Calu3 (cell line): ENCODE results near the gene RAC2. TPM values are rescaled to one million over a fixed set of nuclear protein-coding genes. Genes with fewer than 3 reads are reported as not detected.

Experiments used
- BruUV-seq: library from RNA; stranded (reverse); fragments of 400-500 nt; replicated peaks from 2 replicates; lab custom pipeline; 2021; lab: Mats Ljungman, UMichigan
- CTCF ChIA-PET: fragments of 300-600 bp; sonication (Branson Sonifier 250); formaldehyde crosslinking; loops from one replicate; lab custom pipeline; 2022; ENCODE audit warnings: antibody characterized with exemption; lab: Charles Lee
- DNase-seq: peaks from one replicate; pipeline ENCODE4 v3.0.0; 2022
- H3K27ac Mint-ChIP-seq: one replicate; pipeline ENCODE4 v1.8.0; 2022; ENCODE audit warnings: mixed read lengths; ENCODE audit not compliant: unreplicated experiment
- H3K27me3 Mint-ChIP-seq: one replicate; pipeline ENCODE4 v1.8.0; 2022; ENCODE audit warnings: mixed read lengths; ENCODE audit not compliant: unreplicated experiment
- H3K36me3 Mint-ChIP-seq: one replicate; pipeline ENCODE4 v1.8.0; 2022; ENCODE audit warnings: mild to moderate bottlenecking, moderate library complexity, mixed read lengths; ENCODE audit not compliant: insufficient read depth, unreplicated experiment
- H3K4me1 Mint-ChIP-seq: one replicate; pipeline ENCODE4 v1.8.0; 2022; ENCODE audit warnings: mild to moderate bottlenecking, low read depth, mixed read lengths; ENCODE audit not compliant: unreplicated experiment
- H3K4me3 Mint-ChIP-seq: one replicate; pipeline ENCODE4 v1.8.0; 2022; ENCODE audit warnings: mild to moderate bottlenecking, low read depth, moderate library complexity, mixed read lengths; ENCODE audit not compliant: unreplicated experiment
- H3K9me3 Mint-ChIP-seq: one replicate; pipeline ENCODE4 v1.8.0; 2022; ENCODE audit warnings: low read depth, mixed read lengths; ENCODE audit not compliant: unreplicated experiment
- intact Hi-C: fragments of 100-400 bp; cut with micrococcal nuclease; formaldehyde crosslinking; loops from one replicate; pipeline ENCODE4 v1.10.0; 2022; ENCODE audit not compliant: unreplicated experiment
- total RNA-seq: library from RNA; stranded (reverse); gene quantifications from 2 replicates; pipeline ENCODE4 v1.2.3, GENCODE V29; 2022
- TF ChIP-seq, protein P1 (sequence below): fragments of 200-600 bp; IDR thresholded peaks from one replicate; pipeline ENCODE4 v1.8.0; 2022; ENCODE audit warnings: antibody characterized with exemption; ENCODE audit not compliant: unreplicated experiment

The RAC2 gene
- total RNA-seq, 1 experiment from 2014 or later: 21.0 TPM

DNA sequence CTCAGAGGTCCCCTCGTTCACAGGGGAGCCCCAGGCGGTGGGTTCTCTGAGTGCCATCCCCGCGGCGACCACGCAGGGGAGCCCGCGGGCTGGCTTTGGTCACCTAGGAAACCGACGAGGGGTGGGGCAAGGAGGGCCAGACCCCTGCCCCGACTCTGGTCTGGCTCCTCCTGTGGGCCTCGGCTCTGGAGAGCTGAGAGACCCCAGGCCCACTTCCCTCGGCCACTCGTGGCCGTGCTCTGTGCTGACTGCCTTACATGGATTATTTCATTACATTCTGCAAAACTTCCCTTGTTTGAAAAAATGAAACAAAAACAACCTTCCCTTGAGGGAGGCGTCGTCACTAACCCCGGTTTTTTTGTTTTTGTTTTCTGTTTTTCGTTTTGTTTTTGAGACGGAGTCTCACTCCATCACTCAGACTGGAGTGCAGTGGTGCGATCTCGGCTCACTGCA lies 23.1 kb upstream of the RAC2 start:
- Mint-ChIP-seq H3K27me3 (peaks cover 37% of the 10 kb centered on the region), H3K4me3 (peak overlapping the region; percentile 70), H3K4me1 (peaks cover 17% of the 10 kb centered on the region), H3K36me3 (peaks cover 9% of the 10 kb centered on the region), H3K27ac (peak overlapping the region; percentile 81), H3K9me3 (no peaks in the 10 kb centered on the region)
- intact Hi-C loops: loop anchor here (5.0 kb wide), 1 partner anchor 190 kb away; no protein-coding TSS in a partner anchor
- TF ChIP-seq, protein P1, sequence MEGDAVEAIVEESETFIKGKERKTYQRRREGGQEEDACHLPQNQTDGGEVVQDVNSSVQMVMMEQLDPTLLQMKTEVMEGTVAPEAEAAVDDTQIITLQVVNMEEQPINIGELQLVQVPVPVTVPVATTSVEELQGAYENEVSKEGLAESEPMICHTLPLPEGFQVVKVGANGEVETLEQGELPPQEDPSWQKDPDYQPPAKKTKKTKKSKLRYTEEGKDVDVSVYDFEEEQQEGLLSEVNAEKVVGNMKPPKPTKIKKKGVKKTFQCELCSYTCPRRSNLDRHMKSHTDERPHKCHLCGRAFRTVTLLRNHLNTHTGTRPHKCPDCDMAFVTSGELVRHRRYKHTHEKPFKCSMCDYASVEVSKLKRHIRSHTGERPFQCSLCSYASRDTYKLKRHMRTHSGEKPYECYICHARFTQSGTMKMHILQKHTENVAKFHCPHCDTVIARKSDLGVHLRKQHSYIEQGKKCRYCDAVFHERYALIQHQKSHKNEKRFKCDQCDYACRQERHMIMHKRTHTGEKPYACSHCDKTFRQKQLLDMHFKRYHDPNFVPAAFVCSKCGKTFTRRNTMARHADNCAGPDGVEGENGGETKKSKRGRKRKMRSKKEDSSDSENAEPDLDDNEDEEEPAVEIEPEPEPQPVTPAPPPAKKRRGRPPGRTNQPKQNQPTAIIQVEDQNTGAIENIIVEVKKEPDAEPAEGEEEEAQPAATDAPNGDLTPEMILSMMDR: peak; percentile 96
- CTCF ChIA-PET: interaction anchor here (0.6 kb wide), 1 partner anchor 410 kb away, joined by 3 read pairs; no protein-coding TSS in a partner anchor
- peak; percentile 80 for DNase-seq
- no TSS peak for BruUV-seq

GRCh38 chr22:37266581-37267134 lies 22.6 kb upstream of the RAC2 start:
- H3K9me3 Mint-ChIP-seq: no peaks in the 10 kb centered on the region
- peaks cover 42% of the 10 kb centered on the region for H3K27me3 Mint-ChIP-seq
- H3K4me1 Mint-ChIP-seq: peaks cover 17% of the 10 kb centered on the region
- H3K27ac Mint-ChIP-seq: peak overlapping the region; percentile 81
- no peak for DNase-seq
- TF ChIP-seq, protein P1: no peak
- intact Hi-C loops: loop anchor here (5.0 kb wide), 1 partner anchor 191 kb away; no protein-coding TSS in a partner anchor
- peaks cover 9% of the 10 kb centered on the region for H3K36me3 Mint-ChIP-seq
- CTCF ChIA-PET: no interaction called here
- H3K4me3 Mint-ChIP-seq: peak overlapping the region; percentile 70
- BruUV-seq: no TSS peak

GRCh38 chr22:37263966-37264887 lies 20.2 kb upstream of the RAC2 start:
- TF ChIP-seq, protein P1: no peak
- CTCF ChIA-PET: interaction anchor here (0.6 kb wide), 1 partner anchor 64 kb away, joined by 4 read pairs; no protein-coding TSS in a partner anchor
- peaks cover 36% of the 10 kb centered on the region for H3K4me1 Mint-ChIP-seq
- H3K4me3 Mint-ChIP-seq: no peak overlapping the region
- no peak for DNase-seq
- peaks cover 9% of the 10 kb centered on the region for H3K36me3 Mint-ChIP-seq
- intact Hi-C loops: loop anchor here (5.0 kb wide), 1 partner anchor 482 kb away; no protein-coding TSS in a partner anchor
- no TSS peak for BruUV-seq
- no peaks in the 10 kb centered on the region for H3K9me3 Mint-ChIP-seq
- H3K27ac Mint-ChIP-seq: no peak overlapping the region
- H3K27me3 Mint-ChIP-seq: peaks cover 33% of the 10 kb centered on the region

- intact Hi-C loops: loop anchor here (5.0 kb wide), 1 partner anchor 480 kb away; no protein-coding TSS in a partner anchor
- TF ChIP-seq, protein P1: no peak
- Mint-ChIP-seq H3K27me3 (peaks cover 31% of the 10 kb centered on the region), H3K36me3 (peaks cover 6% of the 10 kb centered on the region), H3K27ac (no peak overlapping the region), H3K4me3 (no peak overlapping the region), H3K4me1 (peaks cover 28% of the 10 kb centered on the region), H3K9me3 (no peaks in the 10 kb centered on the region)
- no peak for DNase-seq
- CTCF ChIA-PET: interaction anchor here (0.6 kb wide), 1 partner anchor 10 kb away, joined by 3 read pairs; no protein-coding TSS in a partner anchor
- no TSS peak for BruUV-seq
Measured at GRCh38 chr22:37262346-37262745, 18.3 kb upstream of the RAC2 start.
